Measurements from ENCODE around the gene DNLZ.

- TF ChIP-seq CTCF (IDR thresholded peaks at IDR 0.05 in 8 of 11, conservative IDR thresholded peaks at IDR 0.05 in 3 of 11): no peak
- no peak for TF ChIP-seq POLR2A (IDR thresholded peaks at IDR 0.05)
- peak in 2 of 3 donors; percentile 60 to 80 for TF ChIP-seq POLR2AphosphoS5 (IDR thresholded peaks at IDR 0.05)
Observed at GRCh38 chr9:136355616-136356557, 7.7 kb downstream of the DNLZ start.

All from spleen (tissue), 7 donors.